Lung (tissue), 12 donors: ENCODE data around the gene THBD. TPM values are rescaled to one million over a fixed set of nuclear protein-coding genes. Genes with fewer than 3 reads are reported as not detected.

Source experiments
- ATAC-seq: fragments of 200-7000 bp; cut with Tn5 transposase; one replicate; pipeline ENCODE4 v1.9.1; 2020; ENCODE audit warnings: moderate number of reproducible peaks; ENCODE audit not compliant: insufficient read depth, low FRiP score
- DNase-seq, 3 donors: peaks; one replicate each; pipeline ENCODE4 v3.0.0-alpha.2; 2013 to 2017
- H3K27ac ChIP-seq, 2 donors: one replicate each; pipeline ENCODE4 v1.5.1; 2013; ENCODE audit warnings: mild to moderate bottlenecking in 2 of 2, moderate library complexity in 2 of 2, control low read depth in 1 of 2, inconsistent platforms in 1 of 2, low read depth in 1 of 2, low read length in 1 of 2
- H3K27me3 ChIP-seq, 3 donors: one replicate each; pipeline ENCODE4 v1.5.1; 2013; ENCODE audit warnings: low read length in 2 of 3; ENCODE audit not compliant: control insufficient read depth in 3 of 3, insufficient read depth in 3 of 3
- H3K36me3 ChIP-seq, 4 donors: one replicate each; pipeline ENCODE4 v1.5.1; 2013; ENCODE audit warnings: low read length in 4 of 4, mild to moderate bottlenecking in 1 of 4, moderate library complexity in 1 of 4; ENCODE audit not compliant: control insufficient read depth in 4 of 4, insufficient read depth in 4 of 4
- H3K4me1 ChIP-seq, 5 donors: one replicate each; pipeline ENCODE4 v1.5.1; 2013; ENCODE audit warnings: low read length in 5 of 5, mild to moderate bottlenecking in 2 of 5, moderate library complexity in 1 of 5; ENCODE audit not compliant: control insufficient read depth in 5 of 5, insufficient read depth in 5 of 5
- H3K4me3 ChIP-seq: one replicate; pipeline ENCODE4 v1.5.1; 2013; ENCODE audit warnings: mild to moderate bottlenecking, control low read depth, moderate library complexity
- H3K9ac ChIP-seq, 2 donors: one replicate each; pipeline ENCODE4 v1.5.1; 2013; ENCODE audit warnings: low read length in 2 of 2, control low read depth in 1 of 2; ENCODE audit not compliant: insufficient read depth in 1 of 2
- H3K9me3 ChIP-seq, 4 donors: one replicate each; pipeline ENCODE4 v1.5.1; 2013; ENCODE audit warnings: low read length in 3 of 4, mild to moderate bottlenecking in 1 of 4, moderate library complexity in 1 of 4; ENCODE audit not compliant: control insufficient read depth in 4 of 4, insufficient read depth in 3 of 4
- WGBS, 2 donors: extraction: QIAGEN DNeasy Blood & Tissue Kit; methylation state at CpG; one replicate each; pipeline ENCODE4 v1.1.7; 2013; 5-methylcytosine and 5-hydroxymethylcytosine counted together
- polyA plus RNA-seq, 2 donors: library from polyadenylated mRNA; stranded (reverse); fragments of 200-250 nt; gene quantifications; one replicate each; pipeline ENCODE4 v1.2.1, GENCODE V29; 2013
- total RNA-seq, 2 donors: library from RNA; depleted of rRNA in 1 of 2; stranded (reverse); fragments of >200 nt in 1 of 2; gene quantifications; one replicate each; pipeline ENCODE4 v1.2.1, GENCODE V29; 2014 to 2021
- TF ChIP-seq, protein P1 (sequence below): IDR thresholded peaks from 2 replicates; pipeline ENCODE4 v1.5.1; 2012; ENCODE audit warnings: mild to moderate bottlenecking; ENCODE audit errors: control extremely low read depth, extremely low read depth
- donor health status: control.
- donor health status: control.
- donor health status: Bipolar disorder and iron deficiency.
- donor health status: healthy.
- donor health status: DM: yes; HTN: yes; CAD: no.

The THBD gene
- total and polyA plus RNA-seq, 4 donors, result 23.6 to 101 (median 61.4) TPM

GRCh38 chr20:23008667-23009066 lies 40.8 kb downstream of the THBD start:
- Histone ChIP-seq H3K9ac (no peak overlapping the region), H3K36me3 (no peaks in the 10 kb centered on the region), H3K4me1 (peaks cover 0 to 5% (median 0%) of the 10 kb centered on the region in 5 donors), H3K27me3 (no peaks in the 10 kb centered on the region), H3K4me3 (no peak overlapping the region), H3K27ac (no peak overlapping the region), H3K9me3 (no peaks in the 10 kb centered on the region)
- WGBS, 2 donors, result 95 to 99% methylated on average over 2 of the region's 2 CpGs
- TF ChIP-seq, protein P1, sequence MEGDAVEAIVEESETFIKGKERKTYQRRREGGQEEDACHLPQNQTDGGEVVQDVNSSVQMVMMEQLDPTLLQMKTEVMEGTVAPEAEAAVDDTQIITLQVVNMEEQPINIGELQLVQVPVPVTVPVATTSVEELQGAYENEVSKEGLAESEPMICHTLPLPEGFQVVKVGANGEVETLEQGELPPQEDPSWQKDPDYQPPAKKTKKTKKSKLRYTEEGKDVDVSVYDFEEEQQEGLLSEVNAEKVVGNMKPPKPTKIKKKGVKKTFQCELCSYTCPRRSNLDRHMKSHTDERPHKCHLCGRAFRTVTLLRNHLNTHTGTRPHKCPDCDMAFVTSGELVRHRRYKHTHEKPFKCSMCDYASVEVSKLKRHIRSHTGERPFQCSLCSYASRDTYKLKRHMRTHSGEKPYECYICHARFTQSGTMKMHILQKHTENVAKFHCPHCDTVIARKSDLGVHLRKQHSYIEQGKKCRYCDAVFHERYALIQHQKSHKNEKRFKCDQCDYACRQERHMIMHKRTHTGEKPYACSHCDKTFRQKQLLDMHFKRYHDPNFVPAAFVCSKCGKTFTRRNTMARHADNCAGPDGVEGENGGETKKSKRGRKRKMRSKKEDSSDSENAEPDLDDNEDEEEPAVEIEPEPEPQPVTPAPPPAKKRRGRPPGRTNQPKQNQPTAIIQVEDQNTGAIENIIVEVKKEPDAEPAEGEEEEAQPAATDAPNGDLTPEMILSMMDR, result no peak
- ATAC-seq (no peak), DNase-seq (no peak)

DNA sequence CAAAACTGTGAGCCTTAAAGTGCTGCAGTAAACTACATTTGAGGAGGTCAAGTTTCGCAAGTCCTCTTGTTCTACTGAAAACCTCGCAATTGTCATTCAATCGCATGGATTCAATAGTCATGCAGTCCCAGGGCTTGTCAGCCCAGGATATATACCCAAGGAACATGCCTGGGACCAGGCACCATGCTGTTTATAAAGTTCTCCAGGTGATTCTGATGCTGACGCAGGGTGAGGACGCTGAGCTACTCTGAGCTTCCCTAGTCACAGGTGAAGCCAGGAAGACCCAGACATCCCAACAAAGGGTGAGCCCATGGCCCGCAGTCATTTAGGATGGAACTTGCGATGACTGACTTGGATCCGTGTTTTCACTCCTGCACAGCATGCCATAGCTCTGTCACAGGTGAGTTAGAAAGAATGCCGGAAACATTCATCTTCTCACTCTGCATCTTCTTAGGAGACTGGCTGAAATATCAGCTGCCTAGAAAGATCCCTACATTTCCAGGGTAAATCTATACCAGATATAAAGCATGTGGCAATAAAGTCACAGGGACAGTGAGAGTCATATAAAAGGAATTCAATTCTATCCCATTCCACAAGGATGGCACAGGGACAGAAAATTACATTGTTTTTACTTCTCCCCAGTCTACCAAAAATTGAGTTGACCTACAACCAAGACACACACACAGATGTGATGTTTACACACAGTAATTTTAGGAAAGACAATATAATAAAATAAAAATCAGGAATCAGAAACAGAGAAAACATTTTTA lies 41.4 kb downstream of the THBD start:
- Histone ChIP-seq H3K4me3 (no peak overlapping the region), H3K27ac (no peak overlapping the region), H3K27me3 (no peaks in the 10 kb centered on the region), H3K9ac (no peak overlapping the region), H3K36me3 (no peaks in the 10 kb centered on the region), H3K9me3 (no peaks in the 10 kb centered on the region), H3K4me1 (peaks cover 0 to 5% (median 0%) of the 10 kb centered on the region in 5 donors)
- TF ChIP-seq, protein P1, result no peak
- ATAC-seq (no peak), DNase-seq (no peak)
- WGBS, 2 donors, result 91 to 93% methylated on average over 9 of the region's 9 CpGs

GRCh38 chr20:23007462-23007861 lies 42.0 kb downstream of the THBD start:
- TF ChIP-seq, protein P1, result no peak
- Histone ChIP-seq H3K4me1 (peaks cover 0 to 5% (median 0%) of the 10 kb centered on the region in 5 donors), H3K36me3 (no peaks in the 10 kb centered on the region), H3K27ac (no peak overlapping the region), H3K4me3 (no peak overlapping the region), H3K9me3 (no peaks in the 10 kb centered on the region), H3K9ac (no peak overlapping the region), H3K27me3 (no peaks in the 10 kb centered on the region)
- WGBS, 2 donors, result 59 to 80% methylated on average over 3 of the region's 3 CpGs
- DNase-seq, result no peak
- ATAC-seq, result no peak
